ENCODE data around the gene MAGED2.
"Not testable (repeated sequence)": the region's sequence is repeated elsewhere in the genome, so short reads cannot be mapped to it uniquely, and the experiment has no call there.

Gene MAGED2

DNA sequence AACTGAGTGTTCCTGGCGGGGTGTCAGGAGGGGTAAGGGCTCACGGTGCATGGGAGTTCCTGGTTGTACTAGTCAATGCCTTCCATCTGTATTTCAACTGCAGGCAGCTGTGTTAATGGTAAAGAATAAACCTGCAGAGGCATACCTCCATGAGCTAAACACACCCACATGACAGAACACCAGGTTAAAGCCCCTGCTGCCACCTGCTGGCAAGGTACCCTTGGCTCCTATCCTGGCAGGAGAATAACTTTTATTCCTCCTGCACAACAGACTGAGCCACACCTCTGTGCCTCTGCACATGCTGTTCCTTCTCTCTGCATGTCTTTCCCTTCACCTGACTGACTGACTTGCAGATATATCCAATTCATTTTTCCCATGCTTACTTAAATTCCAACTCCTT lies 20.6 kb upstream of the MAGED2 start:
- DNase-seq (ENCODE audit: extremely low read depth, low read depth) = no peak

DNA sequence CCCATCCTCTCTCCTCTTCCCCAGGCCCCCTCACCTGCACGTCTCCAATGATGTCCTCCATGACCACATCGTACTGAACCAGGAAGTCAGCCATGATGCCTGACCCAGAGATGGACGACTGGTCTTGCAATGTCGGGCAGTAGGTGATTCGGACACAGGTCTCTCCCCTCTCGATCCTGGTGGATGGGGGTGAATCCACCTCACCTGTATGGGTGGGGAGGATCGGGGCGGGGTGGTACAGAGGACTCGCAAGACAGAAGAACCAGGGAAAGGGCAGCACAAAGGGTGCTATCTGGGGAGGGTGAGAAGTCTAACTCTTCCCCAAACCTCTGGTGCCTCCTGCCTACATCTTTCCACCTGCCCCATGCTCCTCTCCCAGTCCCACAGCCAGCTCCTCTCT lies 19.1 kb upstream of the MAGED2 start:
- TF ChIP-seq, protein P1, sequence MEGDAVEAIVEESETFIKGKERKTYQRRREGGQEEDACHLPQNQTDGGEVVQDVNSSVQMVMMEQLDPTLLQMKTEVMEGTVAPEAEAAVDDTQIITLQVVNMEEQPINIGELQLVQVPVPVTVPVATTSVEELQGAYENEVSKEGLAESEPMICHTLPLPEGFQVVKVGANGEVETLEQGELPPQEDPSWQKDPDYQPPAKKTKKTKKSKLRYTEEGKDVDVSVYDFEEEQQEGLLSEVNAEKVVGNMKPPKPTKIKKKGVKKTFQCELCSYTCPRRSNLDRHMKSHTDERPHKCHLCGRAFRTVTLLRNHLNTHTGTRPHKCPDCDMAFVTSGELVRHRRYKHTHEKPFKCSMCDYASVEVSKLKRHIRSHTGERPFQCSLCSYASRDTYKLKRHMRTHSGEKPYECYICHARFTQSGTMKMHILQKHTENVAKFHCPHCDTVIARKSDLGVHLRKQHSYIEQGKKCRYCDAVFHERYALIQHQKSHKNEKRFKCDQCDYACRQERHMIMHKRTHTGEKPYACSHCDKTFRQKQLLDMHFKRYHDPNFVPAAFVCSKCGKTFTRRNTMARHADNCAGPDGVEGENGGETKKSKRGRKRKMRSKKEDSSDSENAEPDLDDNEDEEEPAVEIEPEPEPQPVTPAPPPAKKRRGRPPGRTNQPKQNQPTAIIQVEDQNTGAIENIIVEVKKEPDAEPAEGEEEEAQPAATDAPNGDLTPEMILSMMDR (IDR thresholded peaks at IDR 0.05; ENCODE audit: low read depth, low read length) = no peak
- no peak for DNase-seq (ENCODE audit: extremely low read depth, low read depth)

More for the DNA sequence above, 20.6 kb upstream of the MAGED2 start:
- TF ChIP-seq, protein P1 (IDR thresholded peaks at IDR 0.05; ENCODE audit: low read depth, low read length) = no peak

GRCh38 chrX:54789405-54789804 lies 18.1 kb upstream of the MAGED2 start:
- not testable (repeated sequence) for DNase-seq (ENCODE audit: extremely low read depth, low read depth)

DNA sequence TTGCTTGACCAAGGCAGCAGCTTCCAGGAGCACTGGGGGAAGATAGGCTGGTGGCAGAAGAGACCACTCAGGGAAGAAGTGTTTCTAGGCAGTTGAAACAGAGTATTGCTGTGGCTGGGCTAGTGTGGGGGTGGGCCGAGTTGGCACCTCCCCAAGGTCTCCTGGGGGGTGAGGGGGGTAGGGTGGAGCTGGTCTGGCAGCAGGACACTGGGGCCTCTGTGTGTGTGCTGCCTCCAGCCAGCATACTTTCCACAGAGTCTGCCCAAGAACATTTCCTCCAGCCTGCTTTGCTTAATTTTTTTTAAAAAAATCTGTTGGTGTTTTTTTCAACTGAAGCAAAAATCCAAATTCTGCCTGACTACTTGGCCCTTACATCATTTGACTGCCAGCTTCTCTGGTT lies 13.5 kb upstream of the MAGED2 start:
- DNase-seq (ENCODE audit: extremely low read depth, low read depth) = no peak
- TF ChIP-seq, protein P1 (IDR thresholded peaks at IDR 0.05; ENCODE audit: low read depth, low read length) = no peak

- TF ChIP-seq, protein P1 (IDR thresholded peaks at IDR 0.05; ENCODE audit: low read depth, low read length) = no peak
- DNase-seq (ENCODE audit: extremely low read depth, low read depth) = no peak
These were observed 12.8 kb upstream of the MAGED2 start for GRCh38 chrX:54794795-54795194.

DNA sequence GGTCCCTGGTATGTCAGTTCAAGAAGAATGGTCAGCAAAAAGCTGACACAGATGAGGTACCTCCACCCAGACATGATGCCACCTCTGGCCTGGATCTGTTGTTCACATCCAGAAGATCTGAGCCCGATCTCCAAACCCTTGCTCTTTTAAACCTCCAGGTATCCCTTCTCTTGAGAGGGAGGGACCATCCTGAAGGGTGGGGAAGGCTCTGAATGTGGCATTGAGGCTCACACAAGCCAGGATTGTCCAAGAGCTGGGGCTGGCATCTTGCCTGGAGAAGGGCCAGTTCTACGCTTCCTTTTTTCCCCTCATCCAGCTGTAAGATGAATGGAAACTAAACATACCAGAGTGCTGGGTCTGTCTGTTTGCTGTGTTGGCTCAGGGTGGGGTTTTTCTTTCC lies 9.4 kb upstream of the MAGED2 start, which contains the start of gene ITIH6:
ITIH6 (minus strand) TSS at position 119 of the 400 bp plus-strand sequence; CDS start at position 74, 45 bp downstream.
- no peak for DNase-seq (ENCODE audit: extremely low read depth, low read depth)
- TF ChIP-seq, protein P1 (IDR thresholded peaks at IDR 0.05; ENCODE audit: low read depth, low read length) = no peak

GRCh38 chrX:54799046-54799445 lies 8.5 kb upstream of the MAGED2 start:
- no peak for DNase-seq (ENCODE audit: extremely low read depth, low read depth)

More at GRCh38 chrX:54799046-54799445, 8.5 kb upstream of the MAGED2 start:
- TF ChIP-seq, protein P1 (IDR thresholded peaks at IDR 0.05; ENCODE audit: low read depth, low read length) = no peak

All from AG09319 (cell line).